ENCODE data around the gene CEP19.

Gene CEP19

GRCh38 chr3:196694202-196694638 lies 17.8 kb downstream of the CEP19 start:
- H3K4me1 ChIP-seq (ENCODE audit: insufficient read depth, low read length): no peaks in the 10 kb centered on the region
- H3K36me3 ChIP-seq (ENCODE audit: insufficient read depth, low read length): no peaks in the 10 kb centered on the region
- no peak overlapping the region for H3K9ac ChIP-seq (ENCODE audit: low read depth, low read length)

GRCh38 chr3:196691386-196691785 lies 20.7 kb downstream of the CEP19 start:
- H3K9ac ChIP-seq (ENCODE audit: low read depth, low read length): no peak overlapping the region
- no peaks in the 10 kb centered on the region for H3K9me3 ChIP-seq (ENCODE audit: control insufficient read depth, insufficient read depth, low read length)
- H3K36me3 ChIP-seq (ENCODE audit: insufficient read depth, low read length): no peaks in the 10 kb centered on the region
- H3K4me1 ChIP-seq (ENCODE audit: insufficient read depth, low read length): peaks cover 4% of the 10 kb centered on the region; the same call in 1 of the 2 replicates

More at GRCh38 chr3:196694202-196694638, 17.8 kb downstream of the CEP19 start:
- H3K9me3 ChIP-seq (ENCODE audit: control insufficient read depth, insufficient read depth, low read length): no peaks in the 10 kb centered on the region

- no peak overlapping the region for H3K9ac ChIP-seq (ENCODE audit: low read depth, low read length)
- no peaks in the 10 kb centered on the region for H3K36me3 ChIP-seq (ENCODE audit: insufficient read depth, low read length)
Measured at GRCh38 chr3:196689941-196690660, 21.9 kb downstream of the CEP19 start.

GRCh38 chr3:196688349-196688748 lies 23.7 kb downstream of the CEP19 start:
- peaks cover 7% of the 10 kb centered on the region for H3K4me1 ChIP-seq (ENCODE audit: insufficient read depth, low read length)
- H3K9me3 ChIP-seq (ENCODE audit: control insufficient read depth, insufficient read depth, low read length): no peaks in the 10 kb centered on the region
- no peaks in the 10 kb centered on the region for H3K36me3 ChIP-seq (ENCODE audit: insufficient read depth, low read length)
- H3K9ac ChIP-seq (ENCODE audit: low read depth, low read length): no peak overlapping the region

More at GRCh38 chr3:196689941-196690660, 21.9 kb downstream of the CEP19 start:
- Histone ChIP-seq H3K9me3 (ENCODE audit: control insufficient read depth, insufficient read depth, low read length) (no peaks in the 10 kb centered on the region), H3K4me1 (ENCODE audit: insufficient read depth, low read length) (peaks cover 4% of the 10 kb centered on the region; the same call in 1 of the 2 replicates)

GRCh38 chr3:196686436-196686835 lies 25.6 kb downstream of the CEP19 start:
- Histone ChIP-seq H3K4me1 (ENCODE audit: insufficient read depth, low read length) (peaks cover 7% of the 10 kb centered on the region), H3K36me3 (ENCODE audit: insufficient read depth, low read length) (no peaks in the 10 kb centered on the region), H3K9me3 (ENCODE audit: control insufficient read depth, insufficient read depth, low read length) (no peaks in the 10 kb centered on the region), H3K9ac (ENCODE audit: low read depth, low read length) (no peak overlapping the region)

- no peaks in the 10 kb centered on the region for H3K36me3 ChIP-seq (ENCODE audit: insufficient read depth, low read length)
- H3K4me1 ChIP-seq (ENCODE audit: insufficient read depth, low read length): peaks cover 7% of the 10 kb centered on the region
- no peak overlapping the region for H3K9ac ChIP-seq (ENCODE audit: low read depth, low read length)
- no peaks in the 10 kb centered on the region for H3K9me3 ChIP-seq (ENCODE audit: control insufficient read depth, insufficient read depth, low read length)
Measured at GRCh38 chr3:196684548-196685407, 27.3 kb downstream of the CEP19 start.

- Histone ChIP-seq H3K9ac (ENCODE audit: low read depth, low read length) (no peak overlapping the region), H3K9me3 (ENCODE audit: control insufficient read depth, insufficient read depth, low read length) (no peaks in the 10 kb centered on the region), H3K4me1 (ENCODE audit: insufficient read depth, low read length) (no peaks in the 10 kb centered on the region; the same call in 1 of the 2 replicates), H3K36me3 (ENCODE audit: insufficient read depth, low read length) (no peaks in the 10 kb centered on the region)
Measured at GRCh38 chr3:196677931-196678330, 34.1 kb downstream of the CEP19 start.

GRCh38 chr3:196677353-196677752 lies 34.7 kb downstream of the CEP19 start:
- Histone ChIP-seq H3K36me3 (ENCODE audit: insufficient read depth, low read length) (no peaks in the 10 kb centered on the region), H3K9ac (ENCODE audit: low read depth, low read length) (no peak overlapping the region), H3K4me1 (ENCODE audit: insufficient read depth, low read length) (no peaks in the 10 kb centered on the region; the same call in 1 of the 2 replicates), H3K9me3 (ENCODE audit: control insufficient read depth, insufficient read depth, low read length) (no peaks in the 10 kb centered on the region)

GRCh38 chr3:196673632-196674031 lies 38.4 kb downstream of the CEP19 start:
- Histone ChIP-seq H3K9me3 (ENCODE audit: control insufficient read depth, insufficient read depth, low read length) (no peaks in the 10 kb centered on the region), H3K9ac (ENCODE audit: low read depth, low read length) (no peak overlapping the region), H3K36me3 (ENCODE audit: insufficient read depth, low read length) (no peaks in the 10 kb centered on the region), H3K4me1 (ENCODE audit: insufficient read depth, low read length) (no peaks in the 10 kb centered on the region; the same call in 1 of the 2 replicates)

GRCh38 chr3:196670339-196670738 lies 41.7 kb downstream of the CEP19 start:
- peaks cover 3% of the 10 kb centered on the region; the same call in 1 of the 2 replicates for H3K4me1 ChIP-seq (ENCODE audit: insufficient read depth, low read length)
- no peaks in the 10 kb centered on the region for H3K9me3 ChIP-seq (ENCODE audit: control insufficient read depth, insufficient read depth, low read length)
- H3K36me3 ChIP-seq (ENCODE audit: insufficient read depth, low read length): no peaks in the 10 kb centered on the region
- H3K9ac ChIP-seq (ENCODE audit: low read depth, low read length): no peak overlapping the region

GRCh38 chr3:196667056-196667825 lies 44.8 kb downstream of the CEP19 start:
- no peaks in the 10 kb centered on the region for H3K9me3 ChIP-seq (ENCODE audit: control insufficient read depth, insufficient read depth, low read length)
- peaks cover 3% of the 10 kb centered on the region; the same call in 1 of the 2 replicates for H3K4me1 ChIP-seq (ENCODE audit: insufficient read depth, low read length)
- no peaks in the 10 kb centered on the region for H3K36me3 ChIP-seq (ENCODE audit: insufficient read depth, low read length)
- no peak overlapping the region for H3K9ac ChIP-seq (ENCODE audit: low read depth, low read length)

GRCh38 chr3:196666001-196666867 lies 45.8 kb downstream of the CEP19 start:
- Histone ChIP-seq H3K9ac (ENCODE audit: low read depth, low read length) (peak overlapping the region; percentile 7), H3K9me3 (ENCODE audit: control insufficient read depth, insufficient read depth, low read length) (no peaks in the 10 kb centered on the region), H3K4me1 (ENCODE audit: insufficient read depth, low read length) (peaks cover 3% of the 10 kb centered on the region; the same call in 1 of the 2 replicates), H3K36me3 (ENCODE audit: insufficient read depth, low read length) (no peaks in the 10 kb centered on the region)
